Measurements from ENCODE around the gene ARHGAP28.
"Not testable (repeated sequence)": the region's sequence is repeated elsewhere in the genome, so short reads cannot be mapped to it uniquely, and the experiment has no call there.

The ARHGAP28 gene

GRCh38 chr18:6819332-6819731 is 89.8 kb downstream of the ARHGAP28 start:
- no peak for DNase-seq (ENCODE audit: low read depth in 2 of 2)

GRCh38 chr18:6820314-6820713 is 90.8 kb downstream of the ARHGAP28 start:
- no peak for DNase-seq (ENCODE audit: low read depth in 2 of 2)

- no peak for DNase-seq (ENCODE audit: low read depth in 2 of 2)
Measured at GRCh38 chr18:6821356-6821755, 91.8 kb downstream of the ARHGAP28 start.

GRCh38 chr18:6827161-6827560 is 97.6 kb downstream of the ARHGAP28 start:
- not testable (repeated sequence) for DNase-seq (ENCODE audit: low read depth in 2 of 2)

- DNase-seq (ENCODE audit: low read depth in 2 of 2), result not testable (repeated sequence)
Measured at GRCh38 chr18:6827566-6827965, 98.0 kb downstream of the ARHGAP28 start.

- DNase-seq (ENCODE audit: low read depth in 2 of 2), result no peak
Measured at GRCh38 chr18:6830916-6831315, 101.4 kb downstream of the ARHGAP28 start.

GRCh38 chr18:6835345-6835744 is 105.8 kb downstream of the ARHGAP28 start:
- no peak for DNase-seq (ENCODE audit: low read depth in 2 of 2)

- DNase-seq (ENCODE audit: low read depth in 2 of 2), result no peak
Measured at GRCh38 chr18:6836331-6836730, 106.8 kb downstream of the ARHGAP28 start.

- no peak for DNase-seq (ENCODE audit: low read depth in 2 of 2)
Measured at GRCh38 chr18:6837904-6838303, 108.4 kb downstream of the ARHGAP28 start.

- no peak for DNase-seq (ENCODE audit: low read depth in 2 of 2)
Measured at GRCh38 chr18:6842081-6842480, 112.6 kb downstream of the ARHGAP28 start.

- DNase-seq (ENCODE audit: low read depth in 2 of 2), result no peak
Measured at GRCh38 chr18:6843308-6843707, 113.8 kb downstream of the ARHGAP28 start.

GRCh38 chr18:6845521-6845920 is 116.0 kb downstream of the ARHGAP28 start:
- DNase-seq (ENCODE audit: low read depth in 2 of 2), result not testable (repeated sequence)

- no peak for DNase-seq (ENCODE audit: low read depth in 2 of 2)
Measured at GRCh38 chr18:6850396-6850795, 120.9 kb downstream of the ARHGAP28 start.

GRCh38 chr18:6851480-6851879 is 122.0 kb downstream of the ARHGAP28 start:
- DNase-seq (ENCODE audit: low read depth in 2 of 2), result no peak

GRCh38 chr18:6854811-6855210 is 125.3 kb downstream of the ARHGAP28 start:
- no peak for DNase-seq (ENCODE audit: low read depth in 2 of 2)

- DNase-seq (ENCODE audit: low read depth in 2 of 2), result no peak
Measured at GRCh38 chr18:6855767-6856166, 126.3 kb downstream of the ARHGAP28 start.

- DNase-seq (ENCODE audit: low read depth in 2 of 2), result no peak
Measured at GRCh38 chr18:6857300-6857699, 127.8 kb downstream of the ARHGAP28 start.

GRCh38 chr18:6859676-6860422 is 130.3 kb downstream of the ARHGAP28 start:
- DNase-seq (ENCODE audit: low read depth in 2 of 2), result no peak

GRCh38 chr18:6860804-6861448 is 131.4 kb downstream of the ARHGAP28 start:
- no peak for DNase-seq (ENCODE audit: low read depth in 2 of 2)

GRCh38 chr18:6865251-6865650 is 135.7 kb downstream of the ARHGAP28 start:
- no peak for DNase-seq (ENCODE audit: low read depth in 2 of 2)

GRCh38 chr18:6866552-6867085 is 137.1 kb downstream of the ARHGAP28 start:
- no peak for DNase-seq (ENCODE audit: low read depth in 2 of 2)

GRCh38 chr18:6868033-6868432 is 138.5 kb downstream of the ARHGAP28 start:
- DNase-seq (ENCODE audit: low read depth in 2 of 2), result no peak

GRCh38 chr18:6871566-6871965 is 142.1 kb downstream of the ARHGAP28 start:
- no peak for DNase-seq (ENCODE audit: low read depth in 2 of 2)
